DOHH2 (cell line): ENCODE results near the gene GSK3A.

Experiments
- EZH2phosphoT487 ChIP-seq: fragments of 200-600 bp; sonication (generic); IDR thresholded peaks from 2 replicates; pipeline ENCODE4 v1.6.1; 2017; ENCODE audit warnings: borderline replicate concordance, mild to moderate bottlenecking, antibody characterized with exemption, low read length, moderate library complexity, mixed read lengths
- TF ChIP-seq, protein P1 (sequence below): fragments of 200-600 bp; sonication (generic); IDR thresholded peaks from one replicate; pipeline ENCODE4 v1.5.1; 2014; ENCODE audit warnings: antibody characterized with exemption, mild to moderate bottlenecking, low read depth, low read length; ENCODE audit not compliant: poor library complexity, severe bottlenecking

DNA sequence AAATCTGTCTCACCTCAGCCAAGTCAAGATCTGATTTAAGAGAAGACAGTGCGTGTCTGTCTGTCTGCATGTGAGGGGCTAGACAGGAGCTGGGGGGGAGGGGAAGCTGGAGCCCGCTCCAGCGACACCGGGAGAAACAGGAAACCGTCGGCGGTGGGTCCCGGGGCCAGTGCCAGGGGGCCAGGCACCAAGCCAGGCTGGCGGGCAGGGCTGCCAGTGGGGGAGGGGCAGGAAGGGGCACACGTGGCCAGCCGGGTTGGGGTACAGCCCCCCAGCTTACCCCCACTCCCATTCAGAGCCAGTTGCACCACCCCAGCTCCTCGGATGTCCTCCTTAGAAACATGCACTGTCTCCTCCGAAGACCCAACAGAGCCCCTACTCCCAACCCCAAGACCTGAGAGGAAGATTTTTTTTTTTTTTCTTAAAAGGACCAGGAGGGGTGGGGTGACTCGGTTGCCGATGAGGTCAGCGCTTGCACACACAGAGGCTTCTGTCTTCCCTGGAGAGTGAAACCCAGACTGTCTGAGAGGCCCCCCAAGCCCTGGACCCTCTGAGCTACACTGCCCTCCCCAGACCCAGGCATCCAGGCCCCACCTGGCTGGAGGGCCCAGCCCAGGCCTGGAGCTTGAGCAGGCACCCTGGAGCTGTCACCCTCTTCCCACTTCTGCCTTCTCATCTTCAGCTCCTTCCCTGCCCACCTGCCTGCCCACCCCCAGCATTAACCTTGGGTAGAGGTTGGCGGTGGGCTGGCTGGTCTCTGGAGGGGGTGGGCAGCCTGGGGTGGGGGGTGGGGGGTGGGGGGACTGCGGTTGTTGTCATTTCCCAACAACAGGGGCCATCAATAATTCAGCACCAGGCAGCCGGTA, 8.5 kb upstream of the GSK3A start:
- TF ChIP-seq, protein P1, sequence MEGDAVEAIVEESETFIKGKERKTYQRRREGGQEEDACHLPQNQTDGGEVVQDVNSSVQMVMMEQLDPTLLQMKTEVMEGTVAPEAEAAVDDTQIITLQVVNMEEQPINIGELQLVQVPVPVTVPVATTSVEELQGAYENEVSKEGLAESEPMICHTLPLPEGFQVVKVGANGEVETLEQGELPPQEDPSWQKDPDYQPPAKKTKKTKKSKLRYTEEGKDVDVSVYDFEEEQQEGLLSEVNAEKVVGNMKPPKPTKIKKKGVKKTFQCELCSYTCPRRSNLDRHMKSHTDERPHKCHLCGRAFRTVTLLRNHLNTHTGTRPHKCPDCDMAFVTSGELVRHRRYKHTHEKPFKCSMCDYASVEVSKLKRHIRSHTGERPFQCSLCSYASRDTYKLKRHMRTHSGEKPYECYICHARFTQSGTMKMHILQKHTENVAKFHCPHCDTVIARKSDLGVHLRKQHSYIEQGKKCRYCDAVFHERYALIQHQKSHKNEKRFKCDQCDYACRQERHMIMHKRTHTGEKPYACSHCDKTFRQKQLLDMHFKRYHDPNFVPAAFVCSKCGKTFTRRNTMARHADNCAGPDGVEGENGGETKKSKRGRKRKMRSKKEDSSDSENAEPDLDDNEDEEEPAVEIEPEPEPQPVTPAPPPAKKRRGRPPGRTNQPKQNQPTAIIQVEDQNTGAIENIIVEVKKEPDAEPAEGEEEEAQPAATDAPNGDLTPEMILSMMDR, result no peak
- TF ChIP-seq EZH2phosphoT487, result no peak
